Trophoblast cell (in vitro differentiated cells and primary cell): ENCODE measurements around the gene PDIA5.
A peak's percentile ranks its signal among the peaks of the same experiment; 100 is the strongest.

ENCODE experiments used
- DNase-seq, 2 donors: peaks; one replicate each; pipeline ENCODE4 v3.0.0-alpha.2; 2016
- H2AFZ ChIP-seq: 2 replicates; pipeline ENCODE4 v1.6.1; 2013; ENCODE audit warnings: low read length, moderate library complexity, mild to moderate bottlenecking; ENCODE audit not compliant: insufficient read depth, poor library complexity
- H2AK5ac ChIP-seq: 2 replicates; pipeline ENCODE4 v1.6.1; 2013; ENCODE audit warnings: mild to moderate bottlenecking, low read length
- H2BK120ac ChIP-seq: 2 replicates; pipeline ENCODE4 v1.6.1; 2013; ENCODE audit warnings: low read length, mild to moderate bottlenecking, moderate library complexity; ENCODE audit not compliant: insufficient read depth, poor library complexity
- H2BK12ac ChIP-seq: 2 replicates; pipeline ENCODE4 v1.6.1; 2013; ENCODE audit warnings: mild to moderate bottlenecking, low read length, moderate library complexity
- H2BK5ac ChIP-seq: 2 replicates; pipeline ENCODE4 v1.6.1; 2013; ENCODE audit warnings: low read length, low read depth, moderate library complexity, mild to moderate bottlenecking; ENCODE audit not compliant: poor library complexity
- H3K14ac ChIP-seq: 2 replicates; pipeline ENCODE4 v1.6.1; 2013; ENCODE audit warnings: mild to moderate bottlenecking, low read length
- H3K18ac ChIP-seq: 2 replicates; pipeline ENCODE4 v1.6.1; 2013; ENCODE audit warnings: mild to moderate bottlenecking, low read length
- H3K23ac ChIP-seq: 2 replicates; pipeline ENCODE4 v1.6.1; 2013; ENCODE audit warnings: low read length
- H3K27ac ChIP-seq: 2 replicates; pipeline ENCODE4 v1.5.1; 2013; ENCODE audit warnings: low read depth, mild to moderate bottlenecking, inconsistent platforms, low read length, moderate library complexity
- H3K27me3 ChIP-seq: 2 replicates; pipeline ENCODE4 v1.6.1; 2013; ENCODE audit warnings: inconsistent platforms, mild to moderate bottlenecking, low read length, moderate library complexity; ENCODE audit not compliant: insufficient read depth
- H3K36me3 ChIP-seq, 2 experiments: 1 replicate in 1 of 2; 2 replicates in 1 of 2; pipeline ENCODE4 v1.6.1; 2013; ENCODE audit warnings: low read length in 2 of 2, mild to moderate bottlenecking in 2 of 2, moderate library complexity in 1 of 2; ENCODE audit not compliant: insufficient read depth in 2 of 2, control insufficient read depth in 1 of 2
- H3K4ac ChIP-seq: 2 replicates; pipeline ENCODE4 v1.6.1; 2013; ENCODE audit warnings: low read depth, mild to moderate bottlenecking, low read length, moderate library complexity
- H3K4me1 ChIP-seq, 2 experiments: 1 replicate in 1 of 2; 2 replicates in 1 of 2; pipeline ENCODE4 v1.6.1; 2013; ENCODE audit warnings: low read length in 2 of 2, mild to moderate bottlenecking in 2 of 2, moderate library complexity in 1 of 2; ENCODE audit not compliant: insufficient read depth in 2 of 2, control insufficient read depth in 1 of 2
- H3K4me2 ChIP-seq: 2 replicates; pipeline ENCODE4 v1.6.1; 2013; ENCODE audit warnings: inconsistent platforms, mild to moderate bottlenecking, low read length, moderate library complexity
- H3K4me3 ChIP-seq: 2 replicates; pipeline ENCODE4 v1.5.1; 2013; ENCODE audit warnings: mild to moderate bottlenecking, low read depth, low read length, inconsistent platforms
- H3K79me1 ChIP-seq: one replicate; pipeline ENCODE4 v1.6.1; 2013; ENCODE audit warnings: low read length
- H3K79me2 ChIP-seq: 2 replicates; pipeline ENCODE4 v1.6.1; 2013; ENCODE audit warnings: low read length, mild to moderate bottlenecking; ENCODE audit not compliant: control insufficient read depth, insufficient read depth, poor library complexity
- H3K9ac ChIP-seq: 2 replicates; pipeline ENCODE4 v1.6.1; 2013; ENCODE audit warnings: mild to moderate bottlenecking, low read length
- H3K9me3 ChIP-seq: 2 replicates; pipeline ENCODE4 v1.6.1; 2013; ENCODE audit warnings: low read depth, mild to moderate bottlenecking, control low read depth, inconsistent platforms, low read length; ENCODE audit not compliant: insufficient read depth
- H4K12ac ChIP-seq: 2 replicates; pipeline ENCODE4 v1.6.1; 2013; ENCODE audit warnings: low read depth, mild to moderate bottlenecking, low read length, moderate library complexity
- H4K8ac ChIP-seq: 2 replicates; pipeline ENCODE4 v1.6.1; 2013; ENCODE audit warnings: low read depth, mild to moderate bottlenecking, low read length, moderate library complexity
- H4K91ac ChIP-seq: one replicate; pipeline ENCODE4 v1.6.1; 2013; ENCODE audit warnings: low read depth, mild to moderate bottlenecking, low read length, moderate library complexity
- WGBS: extraction: QIAGEN DNeasy Blood & Tissue Kit; methylation state at CpG from one replicate; pipeline ENCODE4 v1.1.7; 2013; ENCODE audit warnings: missing lambda C conversion rate; ENCODE audit not compliant: insufficient read length, insufficient coverage; ENCODE audit errors: extremely low coverage; 5-methylcytosine and 5-hydroxymethylcytosine counted together

Gene PDIA5

GRCh38 chr3:123083383-123084124 is 16.7 kb downstream of the PDIA5 start:
- Histone ChIP-seq H3K23ac (no peak overlapping the region), H3K4me2 (no peak overlapping the region), H3K27ac (no peak overlapping the region), H2BK5ac (no peak overlapping the region), H3K4ac (peak overlapping the region; percentile 28), H3K4me3 (no peak overlapping the region), H2AK5ac (no peak overlapping the region), H3K18ac (no peak overlapping the region), H3K9ac (no peak overlapping the region), H4K91ac (no peak overlapping the region), H3K79me2 (peaks cover 11% of the 10 kb centered on the region), H3K9me3 (no peaks in the 10 kb centered on the region), H2BK120ac (no peak overlapping the region), H3K27me3 (no peaks in the 10 kb centered on the region), H2AFZ (no peak overlapping the region), H3K79me1 (peaks cover 1% of the 10 kb centered on the region), H4K12ac (no peak overlapping the region), H2BK12ac (no peak overlapping the region), H3K4me1 (peaks cover 34 to 46% of the 10 kb centered on the region in 2 experiments), H4K8ac (no peak overlapping the region), H3K14ac (no peak overlapping the region), H3K36me3 (no peaks in the 10 kb centered on the region)
- no peak for DNase-seq
- no CpG with 5 or more reads among the region's 8 CpGs for WGBS

- WGBS = no CpG with 5 or more reads among the region's 6 CpGs
- Histone ChIP-seq H2BK5ac (no peak overlapping the region), H3K36me3 (peaks cover 4 to 5% of the 10 kb centered on the region in 2 experiments), H3K23ac (no peak overlapping the region), H4K8ac (no peak overlapping the region), H3K4ac (peak overlapping the region; percentile 22), H3K14ac (no peak overlapping the region), H2BK120ac (no peak overlapping the region), H3K79me2 (peaks cover 11% of the 10 kb centered on the region), H2AFZ (no peak overlapping the region), H3K4me1 (peaks cover 34 to 46% of the 10 kb centered on the region in 2 experiments), H3K27ac (no peak overlapping the region), H3K4me3 (no peak overlapping the region), H3K4me2 (no peak overlapping the region), H3K9ac (no peak overlapping the region), H2BK12ac (no peak overlapping the region), H3K9me3 (no peaks in the 10 kb centered on the region), H2AK5ac (no peak overlapping the region), H3K79me1 (peaks cover 1% of the 10 kb centered on the region), H3K27me3 (no peaks in the 10 kb centered on the region), H4K12ac (no peak overlapping the region), H3K18ac (peak overlapping the region; percentile 33), H4K91ac (no peak overlapping the region)
- DNase-seq = no peak
Measured at GRCh38 chr3:123084192-123084591, 17.4 kb downstream of the PDIA5 start.

- no peak overlapping the region for H3K23ac ChIP-seq
- no peak overlapping the region for H3K9ac ChIP-seq
- H3K4me1 ChIP-seq = peaks cover 34 to 46% of the 10 kb centered on the region in 2 experiments
- H2BK5ac ChIP-seq = no peak overlapping the region
- H3K4ac ChIP-seq = peak overlapping the region; percentile 84
- peaks cover 1% of the 10 kb centered on the region for H3K79me1 ChIP-seq
- H3K4me3 ChIP-seq = no peak overlapping the region
- no peaks in the 10 kb centered on the region for H3K9me3 ChIP-seq
- no peak overlapping the region for H4K12ac ChIP-seq
- peak overlapping the region; percentile 54 for H3K18ac ChIP-seq
- no CpG with 5 or more reads among the region's 6 CpGs for WGBS
- H2BK12ac ChIP-seq = no peak overlapping the region
- no peaks in the 10 kb centered on the region for H3K27me3 ChIP-seq
- H3K27ac ChIP-seq = no peak overlapping the region
- H4K91ac ChIP-seq = no peak overlapping the region
- H4K8ac ChIP-seq = no peak overlapping the region
- H3K4me2 ChIP-seq = no peak overlapping the region
- H3K14ac ChIP-seq = no peak overlapping the region
- no peak overlapping the region for H2AFZ ChIP-seq
- H3K36me3 ChIP-seq = peaks cover 9 to 10% of the 10 kb centered on the region in 2 experiments
- peaks cover 11% of the 10 kb centered on the region for H3K79me2 ChIP-seq
- no peak overlapping the region for H2BK120ac ChIP-seq
- no peak overlapping the region for H2AK5ac ChIP-seq
- DNase-seq = no peak
Measured at GRCh38 chr3:123084738-123085237, 18.0 kb downstream of the PDIA5 start.

DNA sequence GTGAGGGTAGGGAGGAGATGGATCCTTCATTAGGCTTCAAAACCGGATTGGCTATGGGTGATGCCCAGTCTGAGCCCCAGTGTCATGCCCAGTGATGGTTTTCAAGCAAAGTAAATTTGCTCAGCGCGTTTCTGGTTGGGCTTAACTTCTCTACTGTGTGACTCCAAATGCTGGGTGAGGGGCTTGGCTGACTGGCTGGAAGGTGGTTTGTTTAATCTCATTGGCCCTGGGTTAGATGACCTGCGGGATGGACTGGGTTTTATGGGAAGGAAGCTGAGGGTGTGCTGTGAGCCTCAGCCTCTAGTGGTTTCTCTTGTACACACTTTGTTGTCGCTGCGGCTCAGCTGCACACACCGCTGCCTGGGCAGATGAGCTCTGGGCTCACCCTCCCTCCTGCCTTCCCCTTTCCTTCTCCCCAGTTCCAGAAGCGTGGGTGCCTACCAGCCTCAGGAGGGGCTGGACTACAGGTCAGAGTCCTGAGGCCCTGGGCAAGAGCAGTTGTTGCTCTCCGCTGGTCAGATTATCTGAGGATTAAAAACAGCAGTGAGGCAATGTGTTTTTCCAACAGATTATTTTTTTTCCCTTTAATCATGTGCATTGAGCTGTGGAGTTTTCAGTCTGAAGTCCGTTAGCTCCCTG is 18.6 kb downstream of the PDIA5 start:
- H3K9me3 ChIP-seq = no peaks in the 10 kb centered on the region
- no peak overlapping the region for H2AK5ac ChIP-seq
- no peaks in the 10 kb centered on the region for H3K27me3 ChIP-seq
- H3K9ac ChIP-seq = no peak overlapping the region
- no peak overlapping the region for H3K18ac ChIP-seq
- H4K91ac ChIP-seq = no peak overlapping the region
- peak overlapping the region; percentile 84 for H3K4ac ChIP-seq
- peak overlapping the region; percentile 16 for H3K4me3 ChIP-seq
- H3K14ac ChIP-seq = peak overlapping the region; percentile 8
- no peak overlapping the region for H2BK12ac ChIP-seq
- no peak overlapping the region for H2BK120ac ChIP-seq
- no peak overlapping the region for H2AFZ ChIP-seq
- H3K4me2 ChIP-seq = no peak overlapping the region
- H2BK5ac ChIP-seq = no peak overlapping the region
- DNase-seq = no peak
- H3K36me3 ChIP-seq = peaks cover 13 to 16% of the 10 kb centered on the region in 2 experiments
- peaks cover 11% of the 10 kb centered on the region for H3K79me2 ChIP-seq
- no peak overlapping the region for H3K23ac ChIP-seq
- H4K12ac ChIP-seq = no peak overlapping the region
- H3K79me1 ChIP-seq = peaks cover 1% of the 10 kb centered on the region
- H4K8ac ChIP-seq = no peak overlapping the region
- H3K4me1 ChIP-seq = peaks cover 34 to 44% of the 10 kb centered on the region in 2 experiments
- no peak overlapping the region for H3K27ac ChIP-seq
- WGBS = no CpG with 5 or more reads among the region's 10 CpGs
